HG02970 (cell line): ENCODE results near the gene MARS1.
"Not testable (repeated sequence)": the region's sequence is repeated elsewhere in the genome, so short reads cannot be mapped to it uniquely, and the experiment has no call there.

ENCODE experiments used
- ATAC-seq: cut with Tn5 transposase; IDR thresholded peaks from one replicate; pipeline ENCODE4 v1.9.1; 2021; ENCODE audit warnings: mild to moderate bottlenecking, moderate library complexity, moderate number of reproducible peaks; ENCODE audit not compliant: unreplicated experiment, low FRiP score

MARS1 gene

GRCh38 chr12:57488402-57489156, 711 bp downstream of the MARS1 start:
- no peak for ATAC-seq

- ATAC-seq = no peak
These were observed 1.3 kb downstream of the MARS1 start for GRCh38 chr12:57489157-57489641.

DNA sequence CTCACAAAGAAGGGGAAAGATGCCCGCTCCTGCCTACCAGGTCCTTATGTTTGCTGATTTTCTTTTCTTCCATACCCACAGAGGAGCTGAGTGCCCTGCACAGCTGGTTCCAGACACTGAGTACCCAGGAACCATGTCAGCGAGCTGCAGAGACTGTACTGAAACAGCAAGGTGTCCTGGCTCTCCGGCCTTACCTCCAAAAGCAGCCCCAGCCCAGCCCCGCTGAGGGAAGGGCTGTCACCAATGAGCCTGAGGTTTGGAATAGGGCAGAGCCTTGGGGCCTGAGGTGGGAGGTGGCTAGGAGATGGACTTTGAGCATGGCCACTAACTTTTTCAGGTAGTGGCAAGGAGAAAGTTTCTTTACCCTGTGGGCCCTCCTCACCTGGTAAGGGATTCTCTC, 2.3 kb downstream of the MARS1 start:
- ATAC-seq = no peak

GRCh38 chr12:57491393-57492280, 3.8 kb downstream of the MARS1 start:
- ATAC-seq = no peak

GRCh38 chr12:57495051-57495701, 7.3 kb downstream of the MARS1 start:
- ATAC-seq = not testable (repeated sequence)

DNA sequence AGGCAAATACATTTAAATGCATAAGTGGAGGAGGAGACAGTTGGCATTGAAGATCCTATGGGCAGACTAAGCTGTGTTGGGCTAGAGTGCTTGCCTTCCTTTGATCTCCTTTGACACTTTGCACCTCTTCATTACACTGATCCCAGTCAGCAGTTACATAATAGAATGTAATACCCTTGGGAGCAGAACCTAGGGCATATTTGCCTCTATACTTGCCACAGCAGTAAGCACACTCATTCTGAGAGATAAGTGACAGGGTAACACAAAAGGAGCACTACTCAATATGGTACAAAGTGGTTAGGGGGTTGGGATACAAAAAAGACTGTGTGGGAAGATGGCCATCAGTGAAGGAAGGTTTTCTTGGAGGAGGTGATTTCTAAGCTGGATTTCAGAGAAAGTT, 9.0 kb downstream of the MARS1 start:
- ATAC-seq = no peak

GRCh38 chr12:57497223-57498131, 9.6 kb downstream of the MARS1 start:
- ATAC-seq = no peak

DNA sequence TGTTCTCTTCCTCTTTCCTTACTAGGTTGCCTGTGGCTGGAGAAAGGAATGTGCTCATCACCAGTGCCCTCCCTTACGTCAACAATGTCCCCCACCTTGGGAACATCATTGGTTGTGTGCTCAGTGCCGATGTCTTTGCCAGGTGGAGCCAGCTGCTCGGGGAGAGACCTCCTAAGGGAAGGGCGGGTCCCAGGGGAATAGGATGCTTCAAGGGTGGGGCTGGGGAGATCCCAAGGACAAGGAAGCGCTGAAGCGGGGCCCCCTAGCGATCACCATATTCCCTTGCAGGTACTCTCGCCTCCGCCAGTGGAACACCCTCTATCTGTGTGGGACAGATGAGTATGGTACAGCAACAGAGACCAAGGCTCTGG, 10.2 kb downstream of the MARS1 start:
- ATAC-seq = no peak

- ATAC-seq = no peak
These were observed 10.7 kb downstream of the MARS1 start for GRCh38 chr12:57498571-57498970.

- no peak for ATAC-seq
These were observed 12.3 kb downstream of the MARS1 start for GRCh38 chr12:57500213-57500612.

GRCh38 chr12:57502311-57502969, 14.6 kb downstream of the MARS1 start:
- ATAC-seq = not testable (repeated sequence)

DNA sequence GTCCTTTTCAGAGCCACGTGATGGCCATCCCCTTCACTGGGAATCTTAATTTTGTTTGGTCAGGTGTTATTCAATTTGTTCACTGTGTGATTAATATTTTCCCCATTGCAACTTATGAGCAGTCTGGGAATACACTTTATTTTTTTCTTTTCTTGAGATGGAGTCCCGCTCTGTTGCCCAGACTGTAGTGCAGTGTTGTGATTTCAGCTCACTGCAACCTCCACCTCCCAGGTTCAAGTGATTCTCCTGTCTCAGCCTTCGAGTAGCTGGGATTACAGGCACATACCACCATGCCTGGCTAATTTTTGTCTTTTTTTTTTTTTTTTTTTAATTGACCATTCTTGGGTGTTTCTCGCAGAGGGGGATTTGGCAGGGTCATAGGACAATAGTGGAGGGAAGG, 18.7 kb downstream of the MARS1 start:
- ATAC-seq = not testable (repeated sequence)

DNA sequence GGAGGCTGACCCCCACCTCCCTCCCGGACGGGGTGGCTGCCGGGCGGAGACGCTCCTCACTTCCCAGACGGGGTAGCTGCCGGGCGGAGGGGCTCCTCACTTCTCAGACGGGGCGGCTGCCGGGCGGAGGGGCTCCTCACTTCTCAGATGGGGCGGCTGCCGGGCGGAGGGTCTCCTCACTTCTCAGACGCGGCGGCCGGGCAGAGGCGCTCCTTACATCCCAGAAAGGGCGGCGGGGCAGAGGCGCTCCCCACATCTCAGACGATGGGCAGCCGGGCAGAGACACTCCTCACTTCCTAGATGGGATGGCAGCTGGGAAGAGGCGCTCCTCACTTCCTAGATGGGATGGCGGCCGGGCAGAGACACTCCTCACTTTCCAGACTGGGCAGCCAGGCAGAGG, 19.9 kb downstream of the MARS1 start:
- ATAC-seq = not testable (repeated sequence)

DNA sequence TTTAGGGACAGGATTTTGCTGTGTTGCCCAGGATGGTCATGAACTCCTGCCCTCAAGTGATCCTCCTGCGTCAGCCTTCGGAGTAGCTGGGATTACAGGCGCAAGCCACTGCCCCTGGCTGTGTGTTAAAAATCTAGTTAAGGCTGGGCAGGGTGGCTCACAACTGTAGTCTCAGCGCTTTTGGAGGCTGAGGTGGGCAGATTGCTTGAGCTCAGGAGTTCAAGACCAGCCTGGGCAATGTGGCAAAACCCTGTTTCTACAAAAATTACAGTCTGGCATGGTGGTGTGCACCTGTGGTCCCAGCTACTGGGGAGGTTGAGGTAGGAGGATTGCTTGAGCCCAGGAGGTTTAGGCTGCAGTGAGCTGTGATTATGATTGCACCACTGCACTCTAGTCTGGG, 23.3 kb downstream of the MARS1 start:
- ATAC-seq = no peak

DNA sequence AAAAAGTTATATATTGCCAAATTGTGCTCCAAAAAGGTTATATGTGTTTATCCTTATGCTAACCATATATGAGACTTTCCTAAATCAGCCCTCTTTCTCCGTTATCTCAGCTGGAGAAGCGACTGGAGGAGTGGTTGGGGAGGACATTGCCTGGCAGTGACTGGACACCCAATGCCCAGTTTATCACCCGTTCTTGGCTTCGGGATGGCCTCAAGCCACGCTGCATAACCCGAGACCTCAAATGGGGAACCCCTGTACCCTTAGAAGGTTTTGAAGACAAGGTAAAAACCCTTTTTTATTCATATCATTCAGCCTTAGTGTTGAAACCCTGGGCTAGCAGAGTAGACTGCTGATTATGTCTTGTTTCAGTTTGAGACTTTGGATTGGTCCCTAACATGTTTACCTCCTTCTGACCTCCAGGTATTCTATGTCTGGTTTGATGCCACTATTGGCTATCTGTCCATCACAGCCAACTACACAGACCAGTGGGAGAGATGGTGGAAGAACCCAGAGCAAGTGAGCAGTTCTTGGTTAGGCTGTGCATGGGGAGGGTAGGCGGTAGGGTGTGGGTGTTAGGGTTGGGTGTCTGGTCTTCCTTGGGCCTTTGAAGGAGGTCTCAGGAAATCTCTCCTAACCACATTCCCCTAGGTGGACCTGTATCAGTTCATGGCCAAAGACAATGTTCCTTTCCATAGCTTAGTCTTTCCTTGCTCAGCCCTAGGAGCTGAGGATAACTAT, 23.9 kb downstream of the MARS1 start:
- no peak for ATAC-seq

DNA sequence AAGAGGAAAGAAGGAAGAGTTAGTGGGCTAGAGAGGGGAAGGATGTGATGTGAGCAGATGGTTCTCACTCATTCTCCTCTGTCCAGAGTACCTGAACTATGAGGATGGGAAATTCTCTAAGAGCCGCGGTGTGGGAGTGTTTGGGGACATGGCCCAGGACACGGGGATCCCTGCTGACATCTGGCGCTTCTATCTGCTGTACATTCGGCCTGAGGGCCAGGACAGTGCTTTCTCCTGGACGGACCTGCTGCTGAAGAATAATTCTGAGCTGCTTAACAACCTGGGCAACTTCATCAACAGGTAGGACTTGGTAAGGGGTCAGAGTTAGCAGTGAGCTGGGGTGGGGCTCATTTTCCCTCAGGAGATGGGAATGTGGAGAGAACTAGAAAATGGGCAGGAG, 24.8 kb downstream of the MARS1 start:
- no peak for ATAC-seq

- no peak for ATAC-seq
These were observed 25.4 kb downstream of the MARS1 start for GRCh38 chr12:57513266-57513665.

DNA sequence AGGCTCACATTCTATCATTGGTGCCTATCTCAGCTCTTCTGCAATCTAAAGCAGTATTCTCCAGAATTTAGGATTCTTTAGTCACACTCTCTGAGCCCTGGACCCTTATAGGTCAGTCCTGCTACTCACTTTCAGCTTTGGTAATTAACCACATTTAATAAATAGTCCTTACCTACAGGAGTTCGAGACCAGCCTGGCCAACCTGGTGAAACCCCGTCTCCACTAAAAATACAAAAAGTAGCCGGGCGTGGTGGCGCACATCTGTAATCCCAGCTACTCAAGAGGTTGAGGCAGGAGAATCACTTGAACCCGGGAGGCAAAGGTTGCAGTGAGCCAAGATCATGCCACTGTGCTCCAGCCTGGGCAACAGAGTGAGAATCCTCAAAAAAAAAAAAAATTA, 25.8 kb downstream of the MARS1 start:
- not testable (repeated sequence) for ATAC-seq

DNA sequence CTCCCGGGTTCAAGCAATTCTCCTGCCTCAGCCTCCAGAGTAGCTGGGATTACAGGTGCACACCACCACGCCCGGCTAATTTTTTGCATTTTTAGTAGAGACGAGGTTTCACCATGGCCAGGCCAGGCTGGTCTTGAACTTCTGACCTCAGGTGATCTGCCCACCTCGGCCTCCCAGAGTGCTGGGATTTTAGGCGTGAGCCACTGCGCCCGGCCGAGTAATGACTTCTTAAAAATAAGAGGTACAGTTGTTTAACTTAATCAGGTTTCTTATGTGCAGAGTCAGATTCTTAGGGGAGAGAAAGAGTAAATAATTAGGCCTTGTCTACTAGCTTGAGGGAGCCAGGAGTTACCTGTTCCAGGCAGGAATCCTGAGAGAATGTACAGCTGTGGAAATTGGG, 26.4 kb downstream of the MARS1 start:
- not testable (repeated sequence) for ATAC-seq
